WTC11 (cell line): Measurements from ENCODE around the gene WLS. TPM values are rescaled to one million over a fixed set of nuclear protein-coding genes. Genes with fewer than 3 reads are reported as not detected.

Source experiments
- ATAC-seq: fragments of 200-7000 bp; cut with Tn5 transposase; 2 replicates; pipeline ENCODE4 v1.10.0; 2021; ENCODE audit warnings: mild to moderate bottlenecking, moderate library complexity
- CTCF ChIA-PET: fragments of 300-600 bp; sonication (Branson Sonifier 250); formaldehyde crosslinking; loops from one replicate; lab custom pipeline; 2021; ENCODE audit warnings: antibody characterized with exemption; lab: Charles Lee
- POLR2A ChIA-PET: fragments of 350-600 bp; sonication (Branson Sonifier 250); formaldehyde crosslinking; loops from one replicate; lab custom pipeline; 2021; ENCODE audit warnings: antibody characterized with exemption; lab: Charles Lee
- DNase-seq: peaks from one replicate; pipeline ENCODE4 v3.0.0; 2021; ENCODE audit warnings: low spot score
- H3K27ac Mint-ChIP-seq: 2 replicates; pipeline ENCODE4 v1.8.0; 2021; ENCODE audit warnings: mixed read lengths
- H3K27me3 Mint-ChIP-seq: 2 replicates; pipeline ENCODE4 v1.8.0; 2021; ENCODE audit warnings: low read depth, mild to moderate bottlenecking, moderate library complexity, mixed read lengths
- H3K36me3 Mint-ChIP-seq: 2 replicates; pipeline ENCODE4 v1.8.0; 2021; ENCODE audit warnings: mixed read lengths
- H3K4me1 Mint-ChIP-seq: 2 replicates; pipeline ENCODE4 v1.8.0; 2022; ENCODE audit warnings: mixed read lengths
- H3K4me3 Mint-ChIP-seq: 2 replicates; pipeline ENCODE4 v1.8.0; 2021; ENCODE audit warnings: mild to moderate bottlenecking, moderate library complexity, mixed read lengths
- H3K9me3 Mint-ChIP-seq: 2 replicates; pipeline ENCODE4 v1.8.0; 2021; ENCODE audit warnings: mixed read lengths
- CREM ChIP-seq: sonication (generic); formaldehyde crosslinking; IDR thresholded peaks from 2 replicates; pipeline ENCODE4 v1.8.1; 2022; ENCODE audit warnings: mild to moderate bottlenecking, missing genetic modification reagents, moderate library complexity
- ELF4 ChIP-seq: sonication (generic); formaldehyde crosslinking; IDR thresholded peaks from 2 replicates; pipeline ENCODE4 v1.8.1; 2022; ENCODE audit warnings: low read depth, mild to moderate bottlenecking, moderate library complexity, missing genetic modification reagents
- EMX1 ChIP-seq: fragments of 250-450 bp; sonication (Bioruptor Pico); IDR thresholded peaks from 2 replicates; pipeline ENCODE4 v1.8.0; 2021; ENCODE audit warnings: mild to moderate bottlenecking
- HMGA2 ChIP-seq: fragments of 250-450 bp; sonication (Bioruptor Pico); IDR thresholded peaks from 2 replicates; pipeline ENCODE4 v1.4.0; 2021; ENCODE audit warnings: mild to moderate bottlenecking, moderate library complexity
- IRF2 ChIP-seq: sonication (generic); formaldehyde crosslinking; IDR thresholded peaks from 2 replicates; pipeline ENCODE4 v1.8.0; 2022; ENCODE audit warnings: low read depth, missing genetic modification reagents, borderline replicate concordance
- NR1H2 ChIP-seq: sonication (generic); formaldehyde crosslinking; IDR thresholded peaks from 2 replicates; pipeline ENCODE4 v1.9.0; 2021; ENCODE audit warnings: mild to moderate bottlenecking, moderate library complexity, missing genetic modification reagents
- SMAD3 ChIP-seq: sonication (generic); formaldehyde crosslinking; IDR thresholded peaks from 2 replicates; pipeline ENCODE4 v1.8.0; 2022; ENCODE audit warnings: missing genetic modification reagents, mild to moderate bottlenecking, borderline replicate concordance
- ZBTB21 ChIP-seq: sonication (generic); formaldehyde crosslinking; IDR thresholded peaks from 2 replicates; pipeline ENCODE4 v1.8.1; 2023; ENCODE audit warnings: mild to moderate bottlenecking, missing genetic modification reagents, borderline replicate concordance
- ZNF219 ChIP-seq: sonication (generic); formaldehyde crosslinking; IDR thresholded peaks from 2 replicates; pipeline ENCODE4 v1.8.0; 2023; ENCODE audit warnings: missing genetic modification reagents, mild to moderate bottlenecking, borderline replicate concordance
- ZNF263 ChIP-seq: sonication (generic); formaldehyde crosslinking; IDR thresholded peaks from 2 replicates; pipeline ENCODE4 v1.8.1; 2022; ENCODE audit warnings: low read depth, mild to moderate bottlenecking, moderate library complexity, missing genetic modification reagents
- ZNF396 ChIP-seq: fragments of 250-450 bp; sonication (Bioruptor Pico); IDR thresholded peaks from 2 replicates; pipeline ENCODE4 v1.8.0; 2021; ENCODE audit warnings: mild to moderate bottlenecking, moderate library complexity, borderline replicate concordance
- total RNA-seq: library from RNA; stranded (reverse); gene quantifications from 3 replicates; pipeline ENCODE4 v1.2.3, GENCODE V29; 2021
- TF ChIP-seq, protein P1 (sequence below): sonication (generic); formaldehyde crosslinking; IDR thresholded peaks from 2 replicates; pipeline ENCODE4 v1.8.1; 2023; ENCODE audit warnings: mild to moderate bottlenecking, missing genetic modification reagents
- TF ChIP-seq, protein P2 (sequence below): sonication (generic); formaldehyde crosslinking; IDR thresholded peaks from 2 replicates; pipeline ENCODE4 v1.8.1; 2023; ENCODE audit warnings: mild to moderate bottlenecking, moderate library complexity, missing genetic modification reagents
- TF ChIP-seq, protein P3 (sequence below): sonication (generic); formaldehyde crosslinking; IDR thresholded peaks from 2 replicates; pipeline ENCODE4 v1.8.0; 2023; ENCODE audit warnings: missing genetic modification reagents
- TF ChIP-seq, protein P4 (sequence below): sonication (generic); formaldehyde crosslinking; IDR thresholded peaks from 2 replicates; pipeline ENCODE4 v1.8.1; 2023; ENCODE audit warnings: mild to moderate bottlenecking, missing genetic modification reagents, moderate library complexity
- TF ChIP-seq, protein P5 (sequence below): sonication (generic); formaldehyde crosslinking; IDR thresholded peaks from 2 replicates; pipeline ENCODE4 v1.8.0; 2023; ENCODE audit warnings: mild to moderate bottlenecking, missing genetic modification reagents
- TF ChIP-seq, protein P6 (sequence below): sonication (generic); formaldehyde crosslinking; IDR thresholded peaks from 2 replicates; pipeline ENCODE4 v1.8.1; 2022; ENCODE audit warnings: low read depth, missing genetic modification reagents, borderline replicate concordance
- TF ChIP-seq, protein P7 (sequence below): sonication (generic); formaldehyde crosslinking; conservative IDR thresholded peaks from 2 replicates; pipeline ENCODE4 v1.8.1; 2023; ENCODE audit warnings: mild to moderate bottlenecking, low read depth, missing genetic modification reagents, moderate library complexity

The WLS gene
- total RNA-seq, 1 experiment from 2014 or later = 4.5 TPM

DNA sequence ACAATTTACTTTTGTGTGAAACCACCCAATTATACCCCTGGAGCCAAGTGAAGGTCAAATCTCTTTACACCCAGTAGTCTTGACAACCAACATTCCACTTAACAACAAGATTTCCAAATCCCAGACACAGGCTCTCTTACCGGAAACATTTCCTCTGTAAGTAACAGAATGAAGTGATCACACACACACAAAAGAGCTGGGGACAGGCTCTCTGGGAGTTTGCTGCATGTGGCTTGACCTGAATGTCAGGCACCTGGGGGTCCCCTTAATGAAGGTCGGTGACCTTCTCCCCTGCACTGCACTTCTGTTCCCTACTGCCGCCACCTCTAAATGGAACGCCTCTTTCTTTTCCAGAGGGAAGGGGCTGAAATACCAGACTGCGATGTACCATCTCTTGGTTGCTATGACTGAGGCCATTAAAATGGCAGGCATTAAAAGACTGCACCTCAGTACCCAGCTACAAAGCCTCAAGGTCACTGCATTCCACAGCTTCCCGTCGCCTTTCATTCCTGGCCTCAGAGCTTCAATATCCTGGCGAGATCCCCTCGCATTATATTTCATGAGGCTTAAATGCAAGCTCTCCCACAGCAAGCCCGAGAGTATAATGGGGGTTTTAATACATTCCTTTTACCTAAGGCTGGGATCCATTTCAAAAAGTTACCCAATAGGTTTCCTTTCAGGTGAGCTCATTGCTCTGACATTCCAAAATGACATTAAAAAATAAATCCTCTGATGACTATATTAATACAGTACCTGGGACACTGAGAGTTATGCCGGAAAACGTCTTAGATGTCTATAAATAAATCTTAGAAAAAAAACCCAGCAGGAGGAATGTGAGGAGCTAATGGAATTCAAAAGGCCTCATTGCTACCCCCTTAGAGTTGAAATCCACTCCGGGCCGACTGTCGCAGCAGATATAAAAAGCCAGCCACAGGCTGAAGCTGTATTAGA is 91.0 kb downstream of the WLS start (continued):
- TF ChIP-seq, protein P1, sequence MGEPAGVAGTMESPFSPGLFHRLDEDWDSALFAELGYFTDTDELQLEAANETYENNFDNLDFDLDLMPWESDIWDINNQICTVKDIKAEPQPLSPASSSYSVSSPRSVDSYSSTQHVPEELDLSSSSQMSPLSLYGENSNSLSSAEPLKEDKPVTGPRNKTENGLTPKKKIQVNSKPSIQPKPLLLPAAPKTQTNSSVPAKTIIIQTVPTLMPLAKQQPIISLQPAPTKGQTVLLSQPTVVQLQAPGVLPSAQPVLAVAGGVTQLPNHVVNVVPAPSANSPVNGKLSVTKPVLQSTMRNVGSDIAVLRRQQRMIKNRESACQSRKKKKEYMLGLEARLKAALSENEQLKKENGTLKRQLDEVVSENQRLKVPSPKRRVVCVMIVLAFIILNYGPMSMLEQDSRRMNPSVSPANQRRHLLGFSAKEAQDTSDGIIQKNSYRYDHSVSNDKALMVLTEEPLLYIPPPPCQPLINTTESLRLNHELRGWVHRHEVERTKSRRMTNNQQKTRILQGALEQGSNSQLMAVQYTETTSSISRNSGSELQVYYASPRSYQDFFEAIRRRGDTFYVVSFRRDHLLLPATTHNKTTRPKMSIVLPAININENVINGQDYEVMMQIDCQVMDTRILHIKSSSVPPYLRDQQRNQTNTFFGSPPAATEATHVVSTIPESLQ = no peak
- TF ChIP-seq ZNF219 (CRISPR knock-in tag) = no peak
- TF ChIP-seq, protein P2, sequence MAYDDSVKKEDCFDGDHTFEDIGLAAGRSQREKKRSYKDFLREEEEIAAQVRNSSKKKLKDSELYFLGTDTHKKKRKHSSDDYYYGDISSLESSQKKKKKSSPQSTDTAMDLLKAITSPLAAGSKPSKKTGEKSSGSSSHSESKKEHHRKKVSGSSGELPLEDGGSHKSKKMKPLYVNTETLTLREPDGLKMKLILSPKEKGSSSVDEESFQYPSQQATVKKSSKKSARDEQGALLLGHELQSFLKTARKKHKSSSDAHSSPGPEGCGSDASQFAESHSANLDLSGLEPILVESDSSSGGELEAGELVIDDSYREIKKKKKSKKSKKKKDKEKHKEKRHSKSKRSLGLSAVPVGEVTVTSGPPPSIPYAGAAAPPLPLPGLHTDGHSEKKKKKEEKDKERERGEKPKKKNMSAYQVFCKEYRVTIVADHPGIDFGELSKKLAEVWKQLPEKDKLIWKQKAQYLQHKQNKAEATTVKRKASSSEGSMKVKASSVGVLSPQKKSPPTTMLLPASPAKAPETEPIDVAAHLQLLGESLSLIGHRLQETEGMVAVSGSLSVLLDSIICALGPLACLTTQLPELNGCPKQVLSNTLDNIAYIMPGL (CRISPR knock-in tag) = no peak
- no peak for TF ChIP-seq ELF4 (CRISPR knock-in tag)

DNA sequence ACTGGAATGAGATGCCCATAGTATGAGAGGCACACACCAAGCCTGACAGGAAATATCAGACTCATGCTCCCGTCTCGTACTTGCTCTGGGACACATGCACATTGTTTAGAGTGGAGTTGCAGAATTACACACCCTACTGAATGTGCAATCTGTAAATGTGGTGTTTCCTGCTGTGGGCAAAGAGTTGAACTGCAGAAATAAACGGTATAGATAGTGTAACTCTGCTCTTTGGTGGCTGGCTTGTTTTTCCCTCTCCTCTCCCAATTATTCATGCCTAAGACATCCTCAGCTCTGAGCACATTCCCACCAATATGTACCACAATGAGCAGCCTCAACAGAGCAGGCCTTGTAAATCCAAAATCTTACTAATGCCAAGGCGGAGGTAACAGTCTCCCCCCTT is 91.8 kb downstream of the WLS start:
- peak overlapping the region; percentile 21; the same call in 1 of the 2 replicates for H3K27ac Mint-ChIP-seq
- ChIA-PET CTCF (interaction anchor here (1.9 kb wide), 1 partner anchor 20 kb away, joined by 11 read pairs; no protein-coding TSS in a partner anchor), POLR2A (no interaction called here)
- TF ChIP-seq, protein P3, sequence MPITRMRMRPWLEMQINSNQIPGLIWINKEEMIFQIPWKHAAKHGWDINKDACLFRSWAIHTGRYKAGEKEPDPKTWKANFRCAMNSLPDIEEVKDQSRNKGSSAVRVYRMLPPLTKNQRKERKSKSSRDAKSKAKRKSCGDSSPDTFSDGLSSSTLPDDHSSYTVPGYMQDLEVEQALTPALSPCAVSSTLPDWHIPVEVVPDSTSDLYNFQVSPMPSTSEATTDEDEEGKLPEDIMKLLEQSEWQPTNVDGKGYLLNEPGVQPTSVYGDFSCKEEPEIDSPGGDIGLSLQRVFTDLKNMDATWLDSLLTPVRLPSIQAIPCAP (CRISPR knock-in tag) = no peak
- TF ChIP-seq CREM (no peak), EMX1 (CRISPR knock-in tag) (no peak), HMGA2 (CRISPR knock-in tag) (no peak), IRF2 (no peak)
- no peaks in the 10 kb centered on the region for H3K36me3 Mint-ChIP-seq
- H3K4me3 Mint-ChIP-seq = no peak overlapping the region
- no peak for DNase-seq
- H3K9me3 Mint-ChIP-seq = no peaks in the 10 kb centered on the region
- H3K4me1 Mint-ChIP-seq = peaks cover 33% of the 10 kb centered on the region
- no peaks in the 10 kb centered on the region; the same call in 1 of the 2 replicates for H3K27me3 Mint-ChIP-seq
- ATAC-seq = peak; percentile 11; the same call in 1 of the 2 replicates

DNA sequence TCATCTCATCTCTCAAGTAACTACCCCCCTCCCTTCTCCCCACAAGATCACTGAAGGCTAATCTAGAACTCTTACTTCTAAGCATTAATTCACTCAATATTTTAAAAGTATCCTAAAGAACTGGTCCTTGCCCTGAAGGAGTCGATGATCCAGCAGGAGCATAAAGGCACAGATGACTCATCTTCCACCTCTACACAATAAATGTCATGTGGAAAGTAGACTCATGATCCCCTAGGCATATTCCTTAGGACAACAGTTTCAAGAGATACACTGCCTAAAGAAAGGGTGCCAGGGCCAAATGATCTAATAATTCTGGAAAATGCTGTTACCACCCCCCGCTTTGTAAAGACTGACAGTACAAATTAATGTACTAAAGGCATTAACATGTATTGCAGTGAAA is 96.1 kb downstream of the WLS start:
- CTCF ChIA-PET = no interaction called here
- DNase-seq (no peak), ATAC-seq (no peak)
- POLR2A ChIA-PET = no interaction called here
- Mint-ChIP-seq H3K4me3 (no peak overlapping the region), H3K4me1 (peaks cover 14% of the 10 kb centered on the region), H3K36me3 (no peaks in the 10 kb centered on the region), H3K27ac (no peak overlapping the region), H3K27me3 (no peaks in the 10 kb centered on the region; the same call in 1 of the 2 replicates), H3K9me3 (no peaks in the 10 kb centered on the region)
- TF ChIP-seq, protein P4, sequence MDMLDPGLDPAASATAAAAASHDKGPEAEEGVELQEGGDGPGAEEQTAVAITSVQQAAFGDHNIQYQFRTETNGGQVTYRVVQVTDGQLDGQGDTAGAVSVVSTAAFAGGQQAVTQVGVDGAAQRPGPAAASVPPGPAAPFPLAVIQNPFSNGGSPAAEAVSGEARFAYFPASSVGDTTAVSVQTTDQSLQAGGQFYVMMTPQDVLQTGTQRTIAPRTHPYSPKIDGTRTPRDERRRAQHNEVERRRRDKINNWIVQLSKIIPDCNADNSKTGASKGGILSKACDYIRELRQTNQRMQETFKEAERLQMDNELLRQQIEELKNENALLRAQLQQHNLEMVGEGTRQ (CRISPR knock-in tag) = no peak
- TF ChIP-seq ZBTB21 (CRISPR knock-in tag) (no peak), ZNF396 (CRISPR knock-in tag) (no peak), ZNF263 (CRISPR knock-in tag) (no peak), NR1H2 (CRISPR knock-in tag) (no peak), SMAD3 (no peak), EMX1 (CRISPR knock-in tag) (no peak), ZNF219 (CRISPR knock-in tag) (no peak)
- TF ChIP-seq, protein P5, sequence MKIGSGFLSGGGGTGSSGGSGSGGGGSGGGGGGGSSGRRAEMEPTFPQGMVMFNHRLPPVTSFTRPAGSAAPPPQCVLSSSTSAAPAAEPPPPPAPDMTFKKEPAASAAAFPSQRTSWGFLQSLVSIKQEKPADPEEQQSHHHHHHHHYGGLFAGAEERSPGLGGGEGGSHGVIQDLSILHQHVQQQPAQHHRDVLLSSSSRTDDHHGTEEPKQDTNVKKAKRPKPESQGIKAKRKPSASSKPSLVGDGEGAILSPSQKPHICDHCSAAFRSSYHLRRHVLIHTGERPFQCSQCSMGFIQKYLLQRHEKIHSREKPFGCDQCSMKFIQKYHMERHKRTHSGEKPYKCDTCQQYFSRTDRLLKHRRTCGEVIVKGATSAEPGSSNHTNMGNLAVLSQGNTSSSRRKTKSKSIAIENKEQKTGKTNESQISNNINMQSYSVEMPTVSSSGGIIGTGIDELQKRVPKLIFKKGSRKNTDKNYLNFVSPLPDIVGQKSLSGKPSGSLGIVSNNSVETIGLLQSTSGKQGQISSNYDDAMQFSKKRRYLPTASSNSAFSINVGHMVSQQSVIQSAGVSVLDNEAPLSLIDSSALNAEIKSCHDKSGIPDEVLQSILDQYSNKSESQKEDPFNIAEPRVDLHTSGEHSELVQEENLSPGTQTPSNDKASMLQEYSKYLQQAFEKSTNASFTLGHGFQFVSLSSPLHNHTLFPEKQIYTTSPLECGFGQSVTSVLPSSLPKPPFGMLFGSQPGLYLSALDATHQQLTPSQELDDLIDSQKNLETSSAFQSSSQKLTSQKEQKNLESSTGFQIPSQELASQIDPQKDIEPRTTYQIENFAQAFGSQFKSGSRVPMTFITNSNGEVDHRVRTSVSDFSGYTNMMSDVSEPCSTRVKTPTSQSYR (CRISPR knock-in tag) = no peak
- TF ChIP-seq, protein P6, sequence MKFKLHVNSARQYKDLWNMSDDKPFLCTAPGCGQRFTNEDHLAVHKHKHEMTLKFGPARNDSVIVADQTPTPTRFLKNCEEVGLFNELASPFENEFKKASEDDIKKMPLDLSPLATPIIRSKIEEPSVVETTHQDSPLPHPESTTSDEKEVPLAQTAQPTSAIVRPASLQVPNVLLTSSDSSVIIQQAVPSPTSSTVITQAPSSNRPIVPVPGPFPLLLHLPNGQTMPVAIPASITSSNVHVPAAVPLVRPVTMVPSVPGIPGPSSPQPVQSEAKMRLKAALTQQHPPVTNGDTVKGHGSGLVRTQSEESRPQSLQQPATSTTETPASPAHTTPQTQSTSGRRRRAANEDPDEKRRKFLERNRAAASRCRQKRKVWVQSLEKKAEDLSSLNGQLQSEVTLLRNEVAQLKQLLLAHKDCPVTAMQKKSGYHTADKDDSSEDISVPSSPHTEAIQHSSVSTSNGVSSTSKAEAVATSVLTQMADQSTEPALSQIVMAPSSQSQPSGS = no peak
- TF ChIP-seq, protein P7, sequence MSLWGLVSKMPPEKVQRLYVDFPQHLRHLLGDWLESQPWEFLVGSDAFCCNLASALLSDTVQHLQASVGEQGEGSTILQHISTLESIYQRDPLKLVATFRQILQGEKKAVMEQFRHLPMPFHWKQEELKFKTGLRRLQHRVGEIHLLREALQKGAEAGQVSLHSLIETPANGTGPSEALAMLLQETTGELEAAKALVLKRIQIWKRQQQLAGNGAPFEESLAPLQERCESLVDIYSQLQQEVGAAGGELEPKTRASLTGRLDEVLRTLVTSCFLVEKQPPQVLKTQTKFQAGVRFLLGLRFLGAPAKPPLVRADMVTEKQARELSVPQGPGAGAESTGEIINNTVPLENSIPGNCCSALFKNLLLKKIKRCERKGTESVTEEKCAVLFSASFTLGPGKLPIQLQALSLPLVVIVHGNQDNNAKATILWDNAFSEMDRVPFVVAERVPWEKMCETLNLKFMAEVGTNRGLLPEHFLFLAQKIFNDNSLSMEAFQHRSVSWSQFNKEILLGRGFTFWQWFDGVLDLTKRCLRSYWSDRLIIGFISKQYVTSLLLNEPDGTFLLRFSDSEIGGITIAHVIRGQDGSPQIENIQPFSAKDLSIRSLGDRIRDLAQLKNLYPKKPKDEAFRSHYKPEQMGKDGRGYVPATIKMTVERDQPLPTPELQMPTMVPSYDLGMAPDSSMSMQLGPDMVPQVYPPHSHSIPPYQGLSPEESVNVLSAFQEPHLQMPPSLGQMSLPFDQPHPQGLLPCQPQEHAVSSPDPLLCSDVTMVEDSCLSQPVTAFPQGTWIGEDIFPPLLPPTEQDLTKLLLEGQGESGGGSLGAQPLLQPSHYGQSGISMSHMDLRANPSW (CRISPR knock-in tag) = no peak
